Measurements from ENCODE around the gene RPUSD4. TPM values are rescaled to one million over a fixed set of nuclear protein-coding genes. Genes with fewer than 3 reads are reported as not detected.

RPUSD4 gene
- polyA plus RNA-seq, 1 of the 3 experiments (the other 2 are of a cell fraction), result 18.0 TPM

GRCh38 chr11:126167488-126167887 is 44.0 kb downstream of the RPUSD4 start (continued):
- TF ChIP-seq POLR2AphosphoS5 (IDR thresholded peaks at IDR 0.05; ENCODE audit: low read depth, low read length), result no peak
- no peak for TF ChIP-seq MXI1 (IDR thresholded peaks at IDR 0.05; ENCODE audit: low read depth, low read length)

DNA sequence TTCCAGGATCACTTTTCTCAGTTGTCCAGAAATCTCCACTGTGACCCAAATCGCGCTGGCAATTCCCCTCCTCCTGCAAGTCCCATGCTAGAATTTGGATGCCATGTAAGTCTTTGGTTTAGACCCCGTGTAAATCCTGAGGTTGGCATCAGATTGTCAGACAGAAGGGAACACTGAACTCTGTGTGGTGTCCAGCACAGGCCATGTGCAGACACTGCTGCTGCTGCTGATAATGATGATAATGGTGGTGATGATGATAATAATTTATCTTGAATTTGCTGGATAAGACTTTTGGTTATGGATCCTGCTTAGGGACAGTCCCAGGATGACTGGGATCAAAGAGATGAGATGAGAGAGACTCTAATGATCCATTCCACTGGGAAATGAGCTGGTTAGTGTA is 45.0 kb downstream of the RPUSD4 start:
- TF ChIP-seq FOXM1 (IDR thresholded peaks at IDR 0.05; ENCODE audit: low read depth) (no peak), MEF2A (IDR thresholded peaks at IDR 0.05; ENCODE audit: borderline replicate concordance, low read depth) (no peak), GATA2 (CRISPR knock-in tag; IDR thresholded peaks at IDR 0.05) (peak; percentile 85), RCOR1 (IDR thresholded peaks at IDR 0.05; ENCODE audit: low read length) (peak; percentile 26; the same call in 1 of the 2 replicates), FOXJ3 (CRISPR knock-in tag; IDR thresholded peaks at IDR 0.05) (0 out of 2 replicates have a peak, but pooled peaks have one; percentile 28), EP300 (IDR thresholded peaks at IDR 0.05; ENCODE audit: borderline replicate concordance in 1 of 2, low read depth in 1 of 2, low read length in 1 of 2) (peak in 1 of 2 experiments; percentile 65; a peak in 2 of 4 replicates), MXI1 (IDR thresholded peaks at IDR 0.05; ENCODE audit: low read depth, low read length) (peak; percentile 75; the same call in 1 of the 2 replicates), TAF1 (IDR thresholded peaks at IDR 0.05; ENCODE audit: borderline replicate concordance, low read depth, low read length) (no peak)
- TF ChIP-seq, protein P1, sequence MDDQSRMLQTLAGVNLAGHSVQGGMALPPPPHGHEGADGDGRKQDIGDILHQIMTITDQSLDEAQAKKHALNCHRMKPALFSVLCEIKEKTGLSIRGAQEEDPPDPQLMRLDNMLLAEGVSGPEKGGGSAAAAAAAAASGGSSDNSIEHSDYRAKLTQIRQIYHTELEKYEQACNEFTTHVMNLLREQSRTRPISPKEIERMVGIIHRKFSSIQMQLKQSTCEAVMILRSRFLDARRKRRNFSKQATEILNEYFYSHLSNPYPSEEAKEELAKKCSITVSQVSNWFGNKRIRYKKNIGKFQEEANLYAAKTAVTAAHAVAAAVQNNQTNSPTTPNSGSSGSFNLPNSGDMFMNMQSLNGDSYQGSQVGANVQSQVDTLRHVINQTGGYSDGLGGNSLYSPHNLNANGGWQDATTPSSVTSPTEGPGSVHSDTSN (IDR thresholded peaks at IDR 0.05), result no peak
- TF ChIP-seq, protein P2, sequence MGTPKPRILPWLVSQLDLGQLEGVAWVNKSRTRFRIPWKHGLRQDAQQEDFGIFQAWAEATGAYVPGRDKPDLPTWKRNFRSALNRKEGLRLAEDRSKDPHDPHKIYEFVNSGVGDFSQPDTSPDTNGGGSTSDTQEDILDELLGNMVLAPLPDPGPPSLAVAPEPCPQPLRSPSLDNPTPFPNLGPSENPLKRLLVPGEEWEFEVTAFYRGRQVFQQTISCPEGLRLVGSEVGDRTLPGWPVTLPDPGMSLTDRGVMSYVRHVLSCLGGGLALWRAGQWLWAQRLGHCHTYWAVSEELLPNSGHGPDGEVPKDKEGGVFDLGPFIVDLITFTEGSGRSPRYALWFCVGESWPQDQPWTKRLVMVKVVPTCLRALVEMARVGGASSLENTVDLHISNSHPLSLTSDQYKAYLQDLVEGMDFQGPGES (IDR thresholded peaks at IDR 0.05; ENCODE audit: low read depth, low read length), result no peak
- Histone ChIP-seq H3K36me3 (replicated peaks in 1 of 2; ENCODE audit: control insufficient read depth in 1 of 2, insufficient read depth in 2 of 2, low read length in 1 of 2) (no peaks in the 10 kb centered on the region), H3K9me3 (no peaks in the 10 kb centered on the region), H3K27me3 (ENCODE audit: insufficient read depth) (no peaks in the 10 kb centered on the region), H3K4me1 (ENCODE audit: control insufficient read depth in 1 of 2, insufficient read depth in 2 of 2, low read depth in 1 of 2, low read length in 1 of 2) (peaks cover 9 to 36% of the 10 kb centered on the region in 2 experiments; a peak in 3 of 4 replicates), H3K27ac (ENCODE audit: low read depth in 2 of 2, low read length in 1 of 2) (peak overlapping the region in 1 of 2 experiments; percentile 47; a peak in 2 of 4 replicates), H4K20me1 (ENCODE audit: insufficient read depth) (no peaks in the 10 kb centered on the region), H3K9ac (no peak overlapping the region), H3K79me2 (ENCODE audit: insufficient read depth) (no peaks in the 10 kb centered on the region), H3K9me2 (no peaks in the 10 kb centered on the region), H2AFZ (ENCODE audit: low read depth) (no peak overlapping the region), H3K4me3 (ENCODE audit: low read depth in 2 of 2, low read length in 1 of 2) (no peak overlapping the region), H3K4me2 (no peak overlapping the region), H3F3A (replicated peaks; ENCODE audit: insufficient read depth) (no peaks in the 10 kb centered on the region)
- peak; percentile 69 for DNase-seq
- ChIA-PET CTCF (interaction anchor here (1.4 to 2.5 kb wide), 3 partner anchors 27 to 244 kb away, joined by 6 to 12 read pairs (median 7); no protein-coding TSS in a partner anchor), POLR2A (no interaction called here)
- 45% methylated on average over 3 of the region's 3 CpGs for WGBS (ENCODE audit: low lambda C conversion rate)

- H3K79me2 ChIP-seq (ENCODE audit: insufficient read depth), result no peaks in the 10 kb centered on the region
- POLR2A ChIA-PET, result no interaction called here
- no peaks in the 10 kb centered on the region for H3K36me3 ChIP-seq (replicated peaks in 1 of 2; ENCODE audit: control insufficient read depth in 1 of 2, insufficient read depth in 2 of 2, low read length in 1 of 2)
- no peak for DNase-seq
- H3K4me2 ChIP-seq, result no peak overlapping the region
- no peaks in the 10 kb centered on the region for H4K20me1 ChIP-seq (ENCODE audit: insufficient read depth)
- H3K27ac ChIP-seq (ENCODE audit: low read depth in 2 of 2, low read length in 1 of 2), result no peak overlapping the region; a peak in 1 of 4 replicates
- H3K4me1 ChIP-seq (ENCODE audit: control insufficient read depth in 1 of 2, insufficient read depth in 2 of 2, low read depth in 1 of 2, low read length in 1 of 2), result peaks cover 9 to 41% of the 10 kb centered on the region in 2 experiments; a peak in 3 of 4 replicates
- CTCF ChIA-PET, result interaction anchor here (1.4 to 2.5 kb wide), 3 partner anchors 28 to 243 kb away, joined by 6 to 12 read pairs (median 7); no protein-coding TSS in a partner anchor
- no peaks in the 10 kb centered on the region for H3K9me2 ChIP-seq
- no peak overlapping the region for H3K9ac ChIP-seq
- H2AFZ ChIP-seq (ENCODE audit: low read depth), result no peak overlapping the region
- no peaks in the 10 kb centered on the region for H3K27me3 ChIP-seq (ENCODE audit: insufficient read depth)
- H3K4me3 ChIP-seq (ENCODE audit: low read depth in 2 of 2, low read length in 1 of 2), result no peak overlapping the region
- H3F3A ChIP-seq (replicated peaks; ENCODE audit: insufficient read depth), result no peaks in the 10 kb centered on the region
- WGBS (ENCODE audit: low lambda C conversion rate), result 89% methylated on average over 9 of the region's 10 CpGs
- no peaks in the 10 kb centered on the region for H3K9me3 ChIP-seq
- no peak for TF ChIP-seq ELF1 (IDR thresholded peaks at IDR 0.05)
- TF ChIP-seq, protein P3, sequence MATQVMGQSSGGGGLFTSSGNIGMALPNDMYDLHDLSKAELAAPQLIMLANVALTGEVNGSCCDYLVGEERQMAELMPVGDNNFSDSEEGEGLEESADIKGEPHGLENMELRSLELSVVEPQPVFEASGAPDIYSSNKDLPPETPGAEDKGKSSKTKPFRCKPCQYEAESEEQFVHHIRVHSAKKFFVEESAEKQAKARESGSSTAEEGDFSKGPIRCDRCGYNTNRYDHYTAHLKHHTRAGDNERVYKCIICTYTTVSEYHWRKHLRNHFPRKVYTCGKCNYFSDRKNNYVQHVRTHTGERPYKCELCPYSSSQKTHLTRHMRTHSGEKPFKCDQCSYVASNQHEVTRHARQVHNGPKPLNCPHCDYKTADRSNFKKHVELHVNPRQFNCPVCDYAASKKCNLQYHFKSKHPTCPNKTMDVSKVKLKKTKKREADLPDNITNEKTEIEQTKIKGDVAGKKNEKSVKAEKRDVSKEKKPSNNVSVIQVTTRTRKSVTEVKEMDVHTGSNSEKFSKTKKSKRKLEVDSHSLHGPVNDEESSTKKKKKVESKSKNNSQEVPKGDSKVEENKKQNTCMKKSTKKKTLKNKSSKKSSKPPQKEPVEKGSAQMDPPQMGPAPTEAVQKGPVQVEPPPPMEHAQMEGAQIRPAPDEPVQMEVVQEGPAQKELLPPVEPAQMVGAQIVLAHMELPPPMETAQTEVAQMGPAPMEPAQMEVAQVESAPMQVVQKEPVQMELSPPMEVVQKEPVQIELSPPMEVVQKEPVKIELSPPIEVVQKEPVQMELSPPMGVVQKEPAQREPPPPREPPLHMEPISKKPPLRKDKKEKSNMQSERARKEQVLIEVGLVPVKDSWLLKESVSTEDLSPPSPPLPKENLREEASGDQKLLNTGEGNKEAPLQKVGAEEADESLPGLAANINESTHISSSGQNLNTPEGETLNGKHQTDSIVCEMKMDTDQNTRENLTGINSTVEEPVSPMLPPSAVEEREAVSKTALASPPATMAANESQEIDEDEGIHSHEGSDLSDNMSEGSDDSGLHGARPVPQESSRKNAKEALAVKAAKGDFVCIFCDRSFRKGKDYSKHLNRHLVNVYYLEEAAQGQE (IDR thresholded peaks at IDR 0.05; ENCODE audit: low read depth, low read length), result no peak
- no peak for TF ChIP-seq TAF1 (IDR thresholded peaks at IDR 0.05; ENCODE audit: borderline replicate concordance, low read depth, low read length)
- TF ChIP-seq ZBTB33 (IDR thresholded peaks at IDR 0.05; ENCODE audit: borderline replicate concordance, low read depth), result no peak
- no peak for TF ChIP-seq EZH2phosphoT487 (IDR thresholded peaks at IDR 0.05; ENCODE audit: borderline replicate concordance, low read depth)
- TF ChIP-seq, protein P1 (IDR thresholded peaks at IDR 0.05), result no peak
Observed at GRCh38 chr11:126165757-126166156, 45.7 kb downstream of the RPUSD4 start.

Data from SK-N-SH (cell line).